Caki2 (cell line): ENCODE data around the gene SLC25A40. TPM values are rescaled to one million over a fixed set of nuclear protein-coding genes. Genes with fewer than 3 reads are reported as not detected.
A peak's percentile ranks its signal among the peaks of the same experiment; 100 is the strongest.
"Not testable (repeated sequence)": the region's sequence is repeated elsewhere in the genome, so short reads cannot be mapped to it uniquely, and the experiment has no call there.

ENCODE experiments used
- DNase-seq: peaks from one replicate; pipeline ENCODE4 v3.0.0-alpha.2; 2015; ENCODE audit warnings: low read depth
- in situ Hi-C: cut with HindIII; loops from 2 replicates; pipeline ENCODE4 v1.10.0; 2016; ENCODE audit warnings: low sequenced_read_pairs, low pct_unique_long_range_greater_than_20kb, mixed read lengths
- total RNA-seq: library from RNA; depleted of rRNA; stranded (reverse); fragments of >200 nt; shearing (Covaris generic); gene quantifications from 2 replicates; pipeline ENCODE4 v1.2.3, GENCODE V29; 2014; ENCODE audit warnings: low replicate concordance; rRNA removed

The SLC25A40 gene
- total RNA-seq, result 7.4 and 15.3 TPM in 2 replicates

GRCh38 chr7:87876040-87876868, at the start of gene SLC25A40, which contains the start of gene DBF4:
Gene SLC25A40, minus strand, starts transcription at chr7:87876360. Its CDS starts 17,633 bp downstream, at chr7:87858727.
Gene DBF4, plus strand, starts transcription at chr7:87876493. Its CDS starts 240 bp downstream, at chr7:87876733.
- peak; percentile 98 for DNase-seq

GRCh38 chr7:87922759-87923395, 46.7 kb upstream of the SLC25A40 start:
- DNase-seq, in situ Hi-C loops: not testable (repeated sequence)

More at GRCh38 chr7:87876040-87876868, at the start of gene SLC25A40, which contains the start of gene DBF4:
- in situ Hi-C loops, result no loop called here

GRCh38 chr7:87920578-87920977, 44.4 kb upstream of the SLC25A40 start:
- DNase-seq, result no peak
- in situ Hi-C loops, result no loop called here

- no peak for DNase-seq
- in situ Hi-C loops, result no loop called here
Observed at GRCh38 chr7:87919875-87920274, 43.7 kb upstream of the SLC25A40 start.

- in situ Hi-C loops, result no loop called here
- DNase-seq, result no peak
Observed at GRCh38 chr7:87918740-87919139, 42.6 kb upstream of the SLC25A40 start.

- no peak for DNase-seq
- in situ Hi-C loops, result no loop called here
Observed at GRCh38 chr7:87912121-87912520, 36.0 kb upstream of the SLC25A40 start.

- not testable (repeated sequence) for DNase-seq
Observed at GRCh38 chr7:87908814-87909213, 32.7 kb upstream of the SLC25A40 start.

GRCh38 chr7:87907136-87907906, 31.2 kb upstream of the SLC25A40 start:
- in situ Hi-C loops, DNase-seq: not testable (repeated sequence)

More at GRCh38 chr7:87908814-87909213, 32.7 kb upstream of the SLC25A40 start:
- in situ Hi-C loops, result not testable (repeated sequence)

- in situ Hi-C loops, result no loop called here
- no peak for DNase-seq
Observed at GRCh38 chr7:87899255-87899654, 23.1 kb upstream of the SLC25A40 start.

- in situ Hi-C loops, result no loop called here
- no peak for DNase-seq
Observed at GRCh38 chr7:87895363-87895762, 19.2 kb upstream of the SLC25A40 start.

- no peak for DNase-seq
- in situ Hi-C loops, result no loop called here
Observed at GRCh38 chr7:87886875-87887274, 10.7 kb upstream of the SLC25A40 start.

- in situ Hi-C loops, result no loop called here
- DNase-seq, result no peak
Observed at GRCh38 chr7:87885018-87885417, 8.9 kb upstream of the SLC25A40 start.

- in situ Hi-C loops, result no loop called here
- DNase-seq, result no peak
Observed at GRCh38 chr7:87882151-87882937, 6.2 kb upstream of the SLC25A40 start.

GRCh38 chr7:87878208-87878735, 2.1 kb upstream of the SLC25A40 start:
- in situ Hi-C loops, result no loop called here
- no peak for DNase-seq

GRCh38 chr7:87877366-87878040, 1.3 kb upstream of the SLC25A40 start:
- no peak for DNase-seq
- in situ Hi-C loops, result no loop called here

- no peak for DNase-seq
- in situ Hi-C loops, result no loop called here
Observed at GRCh38 chr7:87876869-87877234, 692 bp upstream of the SLC25A40 start.
